ENCODE results near the gene MAP1S. TPM values are rescaled to one million over a fixed set of nuclear protein-coding genes. Genes with fewer than 3 reads are reported as not detected.
"Not testable (repeated sequence)": the region's sequence is repeated elsewhere in the genome, so short reads cannot be mapped to it uniquely, and the experiment has no call there.

The MAP1S gene
- total RNA-seq, 2 donors from 2014 or later, result 57.8 to 65.8 TPM

DNA sequence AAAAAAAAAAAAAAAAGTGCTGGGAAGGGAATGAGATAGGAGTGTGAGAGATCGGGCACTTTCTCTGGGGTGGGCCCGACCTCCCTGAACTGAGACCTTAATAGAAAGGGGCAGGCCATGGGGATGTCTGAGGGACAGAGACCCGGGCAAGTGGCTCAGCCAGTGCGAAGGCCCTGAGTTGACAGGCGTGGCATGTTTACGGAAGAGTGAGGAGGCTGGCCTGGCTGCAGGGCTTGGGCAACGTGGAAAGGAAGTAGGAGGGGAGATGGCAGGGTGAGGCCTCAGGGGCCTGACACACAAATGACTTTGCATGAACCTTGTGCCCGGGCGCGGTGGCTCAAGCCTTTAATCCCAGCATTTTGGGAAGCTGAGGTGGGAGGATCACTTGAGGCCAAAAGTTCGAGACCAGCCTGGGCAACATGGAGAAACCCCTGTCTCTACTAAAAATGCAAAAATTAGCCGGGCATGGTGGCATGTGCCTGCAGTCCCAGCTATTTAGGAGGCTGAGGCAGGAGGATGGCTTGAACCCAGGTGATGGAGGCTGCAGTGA, 45.9 kb downstream of the MAP1S start:
- Mint-ChIP-seq H3K36me3 (peaks cover 6 to 21% of the 10 kb centered on the region in 2 donors), H3K9me3 (no peaks in the 10 kb centered on the region), H3K27ac (peak overlapping the region in 1 of 2 donors; percentile 51)
- ATAC-seq (no peak), DNase-seq (ENCODE audit: low spot score in 2 of 2) (no peak)

DNA sequence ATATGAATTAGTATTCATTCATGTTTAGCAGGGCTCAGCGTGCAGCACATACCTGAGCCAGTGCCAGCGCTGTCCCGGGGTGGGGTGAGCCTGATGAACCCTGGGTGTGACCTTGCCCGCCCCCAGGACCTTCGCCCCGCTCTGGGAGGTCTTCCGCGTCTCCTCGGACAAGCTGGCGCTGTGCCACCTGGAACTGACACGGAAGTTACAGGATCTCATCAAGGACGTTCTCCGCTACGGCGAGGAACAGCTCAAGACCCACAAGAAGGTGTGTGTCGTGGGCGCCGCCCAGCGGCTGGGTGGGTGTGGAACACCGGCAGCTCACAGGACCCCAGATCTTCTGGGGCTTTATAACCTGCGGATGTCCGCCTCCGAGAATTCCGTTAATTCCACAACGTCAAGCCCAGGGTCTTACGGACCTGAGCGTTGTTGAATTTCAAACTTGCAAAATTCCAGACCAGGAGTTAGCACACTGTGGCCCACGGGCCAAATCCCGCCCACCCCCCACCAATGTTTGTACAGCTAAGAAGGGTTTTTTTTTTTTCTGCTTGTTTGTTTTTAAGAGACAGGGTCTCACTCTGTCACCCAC, 47.4 kb downstream of the MAP1S start:
- peaks cover 6 to 18% of the 10 kb centered on the region in 2 donors for H3K36me3 Mint-ChIP-seq
- H3K9me3 Mint-ChIP-seq, result no peaks in the 10 kb centered on the region
- H3K27ac Mint-ChIP-seq, result peak overlapping the region in 1 of 2 donors; percentile 62
- ATAC-seq (peak in 1 of 2 donors; percentile 41), DNase-seq (ENCODE audit: low spot score in 2 of 2) (peak in 1 of 2 donors; percentile 53)

DNA sequence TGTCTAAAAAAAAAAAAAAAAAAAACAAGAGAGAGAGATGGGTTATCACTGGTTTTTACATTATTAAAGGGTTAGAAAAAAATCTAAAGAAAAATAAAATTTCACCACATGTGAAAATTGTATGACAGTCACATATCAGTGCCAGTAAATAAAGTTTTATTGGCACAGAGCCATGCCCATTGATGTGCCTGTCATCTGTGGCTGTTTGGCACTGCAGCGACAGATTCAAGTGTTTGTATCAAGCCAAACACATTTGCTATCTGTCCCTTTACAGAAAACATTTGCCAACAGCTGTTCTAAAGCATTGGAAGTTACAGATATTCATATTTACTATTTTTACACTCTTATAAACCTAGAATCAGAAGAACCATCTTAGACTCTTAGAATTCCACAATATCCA, 48.3 kb downstream of the MAP1S start:
- Mint-ChIP-seq H3K9me3 (no peaks in the 10 kb centered on the region), H3K36me3 (peaks cover 13 to 26% of the 10 kb centered on the region in 2 donors), H3K27ac (no peak overlapping the region)
- ATAC-seq (no peak), DNase-seq (ENCODE audit: low spot score in 2 of 2) (no peak)

DNA sequence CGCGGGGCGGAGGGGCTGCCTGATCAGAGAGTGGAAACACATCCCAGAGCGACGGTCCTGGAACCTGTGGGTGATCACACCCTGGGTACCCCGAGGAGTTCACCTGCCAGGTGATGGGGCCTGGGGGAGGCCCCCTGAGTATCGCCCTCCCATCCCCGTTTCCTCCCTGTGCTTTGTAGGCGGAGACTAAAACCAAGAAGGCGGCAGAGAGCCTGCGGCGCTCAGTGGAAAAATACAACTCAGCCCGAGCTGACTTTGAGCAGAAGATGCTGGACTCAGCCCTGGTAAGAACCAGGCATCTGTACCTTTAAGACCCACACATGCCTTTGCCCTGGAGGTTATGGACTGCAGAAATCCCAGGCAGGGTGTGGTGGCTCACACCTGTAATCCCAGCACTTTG, 51.3 kb downstream of the MAP1S start:
- Mint-ChIP-seq H3K27ac (no peak overlapping the region), H3K36me3 (peaks cover 7 to 23% of the 10 kb centered on the region in 2 donors), H3K9me3 (no peaks in the 10 kb centered on the region)
- DNase-seq (ENCODE audit: low spot score in 2 of 2) (no peak), ATAC-seq (no peak)

DNA sequence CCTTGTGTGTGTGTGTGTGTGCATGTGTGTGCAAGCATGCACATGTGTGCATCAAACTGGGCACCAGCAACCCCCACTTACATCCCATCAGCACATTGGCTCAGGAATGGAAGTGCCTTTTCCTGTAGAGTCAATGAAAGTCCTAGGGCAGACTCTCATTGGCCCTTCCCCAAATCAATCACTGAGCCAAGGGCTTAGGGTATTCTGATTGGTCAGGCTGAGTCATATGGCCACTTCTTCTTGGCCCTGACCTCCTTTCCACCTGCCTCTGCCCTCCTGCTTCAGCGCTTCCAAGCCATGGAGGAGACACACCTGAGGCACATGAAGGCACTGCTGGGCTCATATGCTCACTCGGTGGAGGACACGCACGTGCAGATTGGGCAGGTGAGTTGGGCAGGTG, 52.9 kb downstream of the MAP1S start:
- ATAC-seq, result peak; percentile 37 to 63

DNA sequence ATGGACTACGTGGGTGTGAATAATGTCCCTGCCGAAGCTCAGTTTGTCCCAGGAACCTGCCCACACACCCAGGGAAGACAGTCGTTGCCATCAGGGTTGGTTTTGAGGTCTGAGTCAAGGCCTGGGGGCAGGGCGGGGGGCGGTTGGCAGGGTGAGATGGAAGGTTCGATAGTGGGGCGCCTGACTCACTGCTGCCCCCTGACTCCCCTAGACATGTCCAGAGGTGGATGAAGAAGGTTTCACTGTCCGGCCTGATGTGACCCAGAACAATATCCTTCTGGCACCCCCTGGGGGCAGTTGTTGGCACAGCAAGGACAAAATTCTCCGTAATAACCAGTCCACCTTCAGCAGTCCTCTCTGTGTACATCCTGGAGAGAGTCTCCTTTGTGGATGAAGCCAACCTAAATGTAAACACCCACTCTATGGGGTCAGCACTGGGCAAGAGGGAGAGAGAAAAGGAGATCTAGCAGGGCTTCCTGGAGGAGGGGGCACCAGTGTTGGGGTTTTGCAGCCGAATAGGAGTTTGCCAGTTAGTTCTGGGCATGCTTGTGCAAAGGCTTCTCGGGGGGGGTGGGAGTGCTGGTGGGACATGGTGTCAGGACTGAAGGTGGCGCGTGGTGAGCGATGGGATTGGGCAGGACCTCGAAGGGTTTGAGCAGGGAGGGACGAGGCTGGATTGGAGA, 56.1 kb downstream of the MAP1S start:
- ATAC-seq (no peak), DNase-seq (ENCODE audit: low spot score in 2 of 2) (peak in 1 of 2 donors; percentile 57)
- peaks cover 7 to 28% of the 10 kb centered on the region in 2 donors for H3K36me3 Mint-ChIP-seq
- no peaks in the 10 kb centered on the region for H3K9me3 Mint-ChIP-seq
- peak overlapping the region; percentile 33 to 93 for H3K27ac Mint-ChIP-seq

More for the DNA sequence above, 52.9 kb downstream of the MAP1S start:
- peaks cover 7 to 23% of the 10 kb centered on the region in 2 donors for H3K36me3 Mint-ChIP-seq
- no peak for DNase-seq (ENCODE audit: low spot score in 2 of 2)
- H3K9me3 Mint-ChIP-seq, result no peaks in the 10 kb centered on the region
- peak overlapping the region in 1 of 2 donors; percentile 75 for H3K27ac Mint-ChIP-seq

DNA sequence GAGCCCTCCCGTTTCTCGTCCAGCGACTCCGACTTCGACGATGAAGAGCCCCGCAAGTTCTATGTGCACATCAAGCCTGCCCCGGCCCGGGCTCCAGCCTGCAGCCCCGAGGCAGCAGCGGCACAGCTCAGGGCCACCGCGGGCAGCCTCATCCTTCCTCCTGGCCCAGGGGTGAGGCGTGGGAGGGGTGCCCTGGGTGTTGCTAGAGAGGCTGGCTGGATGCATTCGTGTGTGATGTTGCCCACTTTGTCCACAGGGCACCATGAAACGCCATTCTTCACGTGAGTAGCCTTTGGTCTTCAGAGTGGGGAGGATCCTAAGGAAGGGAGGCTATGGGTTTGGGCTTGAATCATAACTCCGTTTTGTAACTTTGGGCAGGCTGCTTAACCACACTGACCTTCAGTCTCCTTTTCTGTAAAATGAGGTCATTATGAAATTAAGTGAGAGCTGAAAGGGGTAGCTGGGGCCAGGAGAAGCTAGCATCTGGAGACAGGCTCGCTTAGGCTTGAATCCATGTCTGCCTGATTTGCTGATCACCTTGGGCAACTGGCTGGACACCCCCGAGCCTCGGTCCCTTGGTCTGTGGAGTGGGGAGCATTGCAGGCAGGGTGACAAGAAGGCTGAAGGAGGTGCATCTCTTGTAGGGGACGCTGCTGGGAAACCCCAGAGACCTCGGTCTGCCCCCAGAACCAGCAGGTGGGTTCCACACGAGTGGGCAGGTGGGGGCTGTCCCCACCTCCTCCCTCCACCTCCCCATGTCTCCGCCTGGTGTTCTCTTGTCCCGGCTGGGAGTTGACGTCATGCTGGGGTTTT, 56.9 kb downstream of the MAP1S start:
- H3K27ac Mint-ChIP-seq, result peak overlapping the region; percentile 33 to 93
- no peaks in the 10 kb centered on the region for H3K9me3 Mint-ChIP-seq
- DNase-seq (ENCODE audit: low spot score in 2 of 2) (no peak), ATAC-seq (peak in 1 of 2 donors; percentile 21)
- peaks cover 7 to 25% of the 10 kb centered on the region in 2 donors for H3K36me3 Mint-ChIP-seq

DNA sequence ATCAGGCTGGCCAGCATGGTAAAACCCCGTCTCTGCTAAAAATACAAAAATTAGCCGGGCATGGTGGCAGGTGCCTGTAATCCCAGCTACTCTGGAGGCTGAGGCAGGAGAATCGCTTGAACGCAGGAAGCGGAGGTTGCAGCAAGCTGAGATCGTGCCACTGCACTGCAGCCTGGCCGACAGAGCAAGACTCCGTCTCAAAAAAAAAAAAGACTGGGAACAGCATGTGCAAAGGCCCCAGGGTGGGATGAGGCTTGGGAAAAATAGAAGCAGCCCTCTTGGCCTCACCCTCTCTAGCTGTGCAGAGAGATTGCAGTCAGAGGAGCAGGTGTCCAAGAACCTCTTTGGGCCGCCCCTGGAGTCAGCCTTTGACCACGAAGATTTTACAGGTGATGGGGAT, 58.6 kb downstream of the MAP1S start:
- Mint-ChIP-seq H3K36me3 (peaks cover 5 to 24% of the 10 kb centered on the region in 2 donors), H3K27ac (peak overlapping the region in 1 of 2 donors; percentile 41)
- not testable (repeated sequence) for H3K9me3 Mint-ChIP-seq; ATAC-seq; DNase-seq (ENCODE audit: low spot score in 2 of 2)

DNA sequence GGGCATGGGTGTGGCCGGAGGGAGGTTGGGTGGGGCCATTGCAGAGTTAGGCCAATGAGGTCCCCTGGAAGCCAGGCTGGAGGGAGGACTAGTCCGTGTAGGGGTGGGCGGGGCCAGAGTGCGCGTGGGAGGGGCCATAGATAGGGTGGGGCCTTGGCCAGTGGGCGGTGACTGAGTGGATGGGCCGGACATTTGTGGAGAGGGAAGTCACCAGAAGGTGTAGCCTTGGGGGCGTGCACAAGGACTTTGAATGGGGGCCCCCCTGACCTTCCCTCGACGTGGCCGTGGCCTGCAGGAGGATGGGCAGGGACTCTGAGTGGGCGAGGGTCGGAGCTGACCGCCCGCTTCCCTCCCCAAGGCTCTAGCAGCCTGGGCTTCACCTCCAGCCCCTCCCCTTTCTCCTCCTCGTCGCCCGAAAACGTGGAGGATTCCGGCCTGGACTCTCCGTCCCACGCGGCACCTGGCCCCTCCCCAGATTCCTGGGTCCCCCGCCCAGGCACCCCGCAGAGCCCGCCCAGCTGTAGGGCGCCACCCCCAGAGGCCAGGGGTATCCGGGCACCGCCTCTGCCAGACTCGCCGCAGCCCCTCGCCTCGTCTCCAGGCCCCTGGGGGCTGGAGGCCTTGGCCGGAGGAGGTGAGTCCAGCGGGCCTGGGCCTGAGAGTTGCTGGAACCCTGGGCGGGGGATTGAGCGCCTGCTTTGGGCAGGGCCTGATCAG, 59.1 kb downstream of the MAP1S start:
- Mint-ChIP-seq H3K9me3 (no peaks in the 10 kb centered on the region), H3K36me3 (peaks cover 5 to 24% of the 10 kb centered on the region in 2 donors), H3K27ac (peak overlapping the region in 1 of 2 donors; percentile 41)
- ATAC-seq, result peak; percentile 30 to 74
- peak in 1 of 2 donors; percentile 41 for DNase-seq (ENCODE audit: low spot score in 2 of 2)

DNA sequence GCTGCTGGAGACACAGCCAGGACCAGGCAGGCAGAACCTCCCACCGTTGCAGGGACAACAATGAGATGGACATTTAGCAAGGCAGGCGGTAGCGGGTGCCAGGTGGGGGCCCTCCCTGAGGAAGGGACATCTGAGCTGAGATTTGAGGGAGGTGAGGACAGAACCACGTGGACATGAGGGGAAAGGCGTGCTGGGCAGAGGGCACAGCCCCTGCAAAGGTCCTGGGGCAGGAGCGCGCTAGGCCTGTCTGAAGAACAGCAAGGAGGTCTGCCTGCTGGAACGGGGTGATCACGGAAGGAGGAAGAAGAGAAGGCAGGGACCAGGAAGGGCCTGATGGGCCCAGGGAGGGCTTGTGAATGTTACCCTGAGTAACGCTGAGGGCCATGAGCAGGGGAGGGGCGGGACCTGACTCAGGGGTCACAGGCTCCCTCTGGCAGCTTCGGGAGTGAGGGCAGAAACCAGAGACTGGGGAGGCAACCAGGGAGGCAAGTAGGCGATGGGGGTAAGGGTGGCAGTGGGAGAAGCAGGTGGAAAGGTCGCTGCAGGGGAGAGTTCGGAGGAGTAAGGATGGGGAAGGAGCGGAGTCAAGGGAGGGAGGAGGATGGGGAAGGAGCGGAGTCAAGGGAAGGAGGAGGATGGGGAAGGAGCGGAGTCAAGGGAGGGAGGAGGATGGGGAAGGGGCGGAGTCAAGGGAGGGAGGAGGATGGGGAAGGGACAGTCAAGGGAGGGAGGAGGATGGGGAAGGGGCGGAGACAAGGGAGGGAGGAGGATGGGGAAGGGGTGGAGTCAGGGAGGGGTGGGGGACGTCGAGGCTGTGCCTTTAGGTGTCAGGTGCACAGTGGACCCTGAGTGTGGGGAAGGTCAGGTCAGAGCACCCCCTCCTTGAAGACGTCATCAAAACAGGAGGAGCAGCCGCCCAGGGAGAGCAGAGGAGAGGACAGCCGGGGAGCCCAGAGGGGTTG, 60.0 kb downstream of the MAP1S start:
- Mint-ChIP-seq H3K9me3 (no peaks in the 10 kb centered on the region), H3K36me3 (peaks cover 5 to 24% of the 10 kb centered on the region in 2 donors), H3K27ac (peak overlapping the region in 1 of 2 donors; percentile 41)
- DNase-seq (ENCODE audit: low spot score in 2 of 2), result no peak
- no peak for ATAC-seq

DNA sequence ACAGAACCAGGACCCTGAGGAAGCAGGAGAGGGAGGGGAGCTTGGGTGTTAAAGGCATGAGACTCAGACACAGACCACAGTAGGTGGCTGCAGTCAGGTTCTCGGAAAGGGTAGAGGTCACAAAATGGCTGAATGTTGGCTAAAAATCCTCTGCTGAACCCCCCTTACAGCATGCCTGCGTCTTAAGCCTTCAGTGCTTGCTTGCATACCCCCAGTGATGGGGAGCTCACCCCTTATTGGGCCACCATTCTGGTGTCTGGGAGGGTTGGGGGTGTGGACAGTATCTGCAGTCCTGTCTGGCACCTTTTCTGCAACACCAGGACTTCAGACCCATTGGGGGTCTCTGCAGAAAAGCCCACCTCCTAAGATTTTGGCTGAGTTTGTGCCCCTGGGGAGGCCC, 61.5 kb downstream of the MAP1S start:
- H3K36me3 Mint-ChIP-seq, result peaks cover 5 to 14% of the 10 kb centered on the region in 2 donors
- ATAC-seq, result no peak
- H3K9me3 Mint-ChIP-seq, result no peaks in the 10 kb centered on the region
- H3K27ac Mint-ChIP-seq, result no peak overlapping the region
- no peak for DNase-seq (ENCODE audit: low spot score in 2 of 2)

DNA sequence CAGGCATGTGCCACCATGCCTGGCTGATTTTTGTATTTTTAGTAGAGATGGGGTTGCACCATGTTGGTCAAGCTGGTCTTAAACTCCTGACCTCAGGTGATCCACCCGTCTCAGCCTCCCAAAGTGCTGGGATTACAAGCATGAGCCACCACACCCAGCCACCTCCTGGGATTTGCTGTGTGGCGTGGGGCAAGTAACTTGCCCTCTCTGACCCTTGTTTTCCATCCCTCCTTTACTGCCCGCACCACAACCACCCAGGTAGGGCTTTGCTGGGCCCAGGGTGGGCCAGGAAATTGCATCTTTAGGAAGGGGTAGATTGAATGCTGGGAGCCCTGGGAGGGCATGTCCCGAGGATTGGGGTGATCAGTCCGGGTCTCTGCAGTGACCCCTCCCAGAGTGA, 64.4 kb downstream of the MAP1S start:
- not testable (repeated sequence) for DNase-seq (ENCODE audit: low spot score in 2 of 2); H3K27ac Mint-ChIP-seq; H3K36me3 Mint-ChIP-seq; H3K9me3 Mint-ChIP-seq; ATAC-seq
